Mesenteric fat pad (tissue), 1 donor: ENCODE measurements around the gene NFILZ. TPM values are rescaled to one million over a fixed set of nuclear protein-coding genes. Genes with fewer than 3 reads are reported as not detected.

ENCODE experiments used
- DNase-seq: peaks from one replicate; pipeline ENCODE4 v3.0.0-alpha.2; 2020; ENCODE audit warnings: low spot score
- total RNA-seq: library from RNA; stranded (reverse); fragmentation: NEBNext Ultra II Directional; extraction: Animal tissue kit (Norgen Biotek cat#: 25700); gene quantifications from one replicate; pipeline ENCODE4 v1.2.1, GENCODE V29; 2021
- donor health status: DM: yes; HTN: yes; CAD: no.

The NFILZ gene
- total RNA-seq, 1 donor from 2014 or later = not detected

DNA sequence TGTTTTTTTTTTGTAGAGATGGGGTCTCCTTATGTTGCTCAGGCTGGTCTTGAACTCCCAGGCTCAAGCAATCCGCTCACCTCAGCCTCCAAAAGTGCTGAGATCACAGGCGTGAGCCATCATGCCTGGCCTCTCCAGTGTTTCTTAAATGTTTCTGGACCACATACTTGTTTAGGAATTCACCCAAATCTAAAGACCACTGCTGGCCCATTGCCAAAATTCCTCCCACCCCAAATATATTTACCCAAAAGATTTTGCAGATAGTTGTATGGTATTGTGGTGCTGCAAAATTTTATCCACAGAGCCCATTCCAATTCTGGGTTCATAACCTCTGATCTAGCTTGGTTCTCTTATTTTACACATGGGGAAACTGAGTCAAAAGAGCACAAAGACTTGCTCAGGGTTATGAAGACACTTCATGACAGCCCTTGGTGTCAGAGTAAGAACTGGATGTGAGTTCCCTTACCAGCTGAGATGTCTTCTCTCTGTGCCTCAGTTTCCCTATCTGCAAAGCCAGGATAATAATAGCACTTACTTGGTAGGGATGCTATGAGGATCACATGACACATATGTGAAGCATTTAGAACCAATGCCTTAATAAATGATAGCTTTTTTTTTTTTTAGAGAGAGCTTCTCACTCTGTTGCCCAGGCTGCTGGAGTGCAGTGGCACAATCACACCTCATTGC lies 10.9 kb downstream of the NFILZ start:
- no peak for DNase-seq

DNA sequence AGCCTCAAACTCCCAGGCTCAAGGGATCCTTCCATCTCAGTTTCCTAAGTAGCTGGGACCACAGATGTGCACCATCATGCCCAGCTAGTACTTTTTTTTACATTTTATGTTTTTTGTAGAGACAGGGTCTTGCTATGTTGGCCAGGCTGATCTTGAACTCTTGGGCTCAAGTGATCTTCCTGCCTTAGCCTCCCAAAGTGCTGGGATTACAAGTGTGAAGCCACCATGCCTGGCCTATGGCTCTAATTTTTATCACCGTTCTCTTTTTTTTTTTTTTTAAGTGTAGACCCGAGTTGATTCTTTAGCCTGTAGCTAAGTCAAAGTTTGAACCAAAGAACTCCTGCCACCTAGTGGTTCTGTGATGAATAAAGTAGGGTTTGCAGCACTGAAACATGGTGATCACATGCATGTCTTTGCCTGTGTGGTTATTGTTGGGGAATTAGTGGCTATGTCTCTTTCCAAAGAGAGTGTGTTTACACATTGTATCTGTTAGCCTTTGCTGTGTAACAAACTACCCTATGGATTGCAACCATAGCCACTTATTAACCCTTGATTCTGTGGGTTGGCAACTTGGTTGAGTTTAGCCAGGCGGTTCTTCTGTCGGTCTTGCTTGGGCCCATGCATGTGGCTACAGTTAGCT lies 11.6 kb downstream of the NFILZ start:
- no peak for DNase-seq

DNA sequence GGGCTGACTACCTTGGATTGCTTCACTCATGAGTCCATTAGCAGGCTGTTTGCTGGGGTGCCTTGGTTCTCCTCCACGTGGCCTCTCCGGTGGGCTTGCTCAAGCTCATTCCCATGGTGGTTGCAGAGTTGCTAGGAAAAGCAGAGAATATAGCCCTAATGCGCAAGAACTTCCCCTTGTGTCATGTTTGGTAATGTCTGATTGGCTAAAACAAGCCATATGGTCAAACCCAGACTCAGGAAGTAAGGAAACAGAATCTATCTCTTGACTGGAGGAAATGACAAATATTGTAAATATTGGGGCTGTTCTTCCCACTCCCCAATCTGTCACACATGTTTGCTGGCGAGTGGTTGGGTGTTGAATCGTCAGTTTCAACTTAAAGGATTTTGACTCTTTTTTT lies 12.1 kb downstream of the NFILZ start:
- DNase-seq = no peak

DNA sequence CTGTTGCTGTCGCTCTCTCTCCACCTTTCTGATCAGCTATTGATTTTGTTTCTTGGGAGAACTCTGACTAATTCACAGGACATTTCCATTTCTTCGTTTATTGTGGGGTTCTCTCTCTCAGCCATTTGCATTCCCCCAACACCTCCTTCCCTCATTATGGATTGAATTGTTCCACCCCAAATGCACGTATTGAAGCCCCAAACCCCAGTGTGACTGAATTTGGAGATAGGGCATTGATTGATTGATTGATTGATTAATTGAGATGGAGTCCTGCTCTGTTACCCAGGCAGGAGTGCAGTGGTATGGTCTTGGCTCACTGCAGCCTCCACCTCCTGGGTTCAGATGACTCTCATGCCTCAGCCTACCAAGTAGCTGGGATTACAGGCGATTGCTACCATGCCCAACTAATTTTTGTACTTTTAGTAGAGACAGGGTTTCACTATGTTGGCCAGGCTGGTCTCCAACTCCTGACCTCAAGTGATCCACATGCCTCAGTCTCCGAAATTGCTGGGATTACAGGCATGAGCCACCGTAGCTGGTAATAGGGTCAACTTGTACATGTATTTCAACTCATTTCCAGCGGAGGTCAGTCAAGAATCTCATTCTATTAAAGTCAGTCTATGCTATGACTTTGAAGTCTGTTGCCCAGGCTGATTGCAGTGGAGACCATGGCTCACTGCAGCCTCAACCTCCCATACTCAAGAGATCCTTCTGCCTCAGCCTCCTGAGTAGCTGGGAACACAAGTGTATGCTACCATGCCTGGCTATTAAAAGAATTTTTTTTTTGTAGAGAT lies 13.6 kb downstream of the NFILZ start:
- no peak for DNase-seq

DNA sequence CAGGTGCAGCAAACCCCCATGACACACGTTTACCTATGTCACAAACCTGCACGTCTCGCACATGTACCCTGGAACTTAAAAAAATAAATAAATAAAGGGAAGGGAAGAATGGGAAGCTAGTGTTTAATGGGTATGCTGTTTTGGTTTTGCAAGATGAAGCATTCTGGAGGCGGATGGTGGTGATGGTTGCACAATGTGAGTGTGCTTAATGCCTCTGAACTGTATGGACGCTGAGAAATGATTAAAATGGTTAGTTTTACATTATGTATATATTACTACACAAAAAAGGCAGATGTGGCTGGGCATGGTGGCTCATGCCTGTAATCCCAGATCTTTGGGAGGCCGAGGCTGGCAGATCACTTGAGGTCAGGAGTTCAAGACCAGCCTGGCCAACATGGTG lies 17.8 kb downstream of the NFILZ start:
- no peak for DNase-seq

DNA sequence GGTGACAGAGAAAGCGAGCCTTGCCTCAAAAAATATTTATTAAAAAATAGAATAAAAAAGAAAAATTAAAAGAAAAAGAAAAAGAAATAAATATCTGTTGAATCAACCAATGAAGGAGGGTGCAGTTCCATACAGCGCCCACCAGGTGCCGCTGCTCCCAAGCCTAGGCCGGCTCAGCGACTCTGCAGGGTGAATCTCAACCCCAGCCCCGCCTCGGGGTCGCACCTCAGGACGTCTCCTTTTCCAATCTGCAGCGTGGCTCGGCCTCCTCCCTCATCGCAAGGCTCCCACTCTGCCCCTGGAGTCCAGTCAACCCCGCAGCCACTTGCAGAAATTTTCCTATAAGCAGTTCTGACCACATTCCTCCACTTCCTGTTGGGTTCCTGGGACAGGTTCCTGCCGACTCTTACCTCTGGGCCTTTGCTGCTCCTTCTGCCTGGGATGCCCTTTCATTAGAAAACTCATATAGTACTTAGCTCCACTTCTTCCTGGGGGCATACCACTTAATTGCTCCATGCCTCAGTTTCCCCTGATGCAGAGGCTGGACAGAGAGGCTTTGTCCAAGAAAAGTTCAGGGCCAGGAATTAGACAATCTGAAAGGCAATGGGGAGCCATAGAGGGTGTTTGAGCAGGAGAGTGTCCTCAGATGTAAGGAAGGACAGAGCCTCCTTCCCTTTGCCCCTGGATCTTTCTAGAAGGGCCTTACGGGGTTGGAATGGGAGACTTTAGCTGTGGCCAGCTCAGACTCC lies 24.3 kb downstream of the NFILZ start:
- DNase-seq = no peak

DNA sequence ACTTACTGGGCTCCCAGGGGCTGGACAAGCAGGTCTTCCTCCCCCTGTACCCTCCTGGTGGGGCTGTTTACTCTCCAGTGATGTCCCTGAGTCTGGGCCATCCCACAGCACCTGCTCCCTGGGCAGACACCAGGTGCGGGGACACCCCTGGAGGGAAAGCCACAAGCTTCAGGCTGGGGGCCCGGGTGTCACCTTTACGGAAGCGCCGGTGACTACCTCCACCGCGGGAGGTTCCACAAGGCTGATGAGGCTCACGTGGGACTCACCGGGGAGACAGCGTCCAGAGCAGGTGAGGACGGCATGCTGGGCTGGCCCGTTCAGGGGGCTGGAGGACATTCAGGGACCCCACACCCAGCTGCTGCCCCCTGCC lies 24.9 kb downstream of the NFILZ start:
- no peak for DNase-seq

DNA sequence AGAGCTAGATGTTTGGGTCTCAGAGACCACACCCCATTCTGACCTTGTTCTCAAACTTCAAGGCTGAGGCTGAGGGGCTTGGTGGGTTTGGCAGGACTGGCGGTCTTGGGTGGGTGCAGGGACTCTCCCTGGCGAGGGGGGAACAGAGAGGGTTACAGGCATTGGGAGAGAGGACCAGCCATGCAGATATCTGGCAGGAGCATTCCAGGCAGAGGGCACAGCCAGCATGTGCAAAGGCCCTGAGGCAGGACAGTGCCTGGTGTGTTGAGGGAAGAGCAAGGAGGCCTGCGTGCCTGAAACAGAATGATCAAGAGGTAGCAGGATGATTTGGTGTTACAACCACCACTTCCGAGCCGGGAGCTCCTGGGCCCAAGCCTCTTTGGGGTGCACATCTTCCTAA lies 27.4 kb downstream of the NFILZ start:
- no peak for DNase-seq

DNA sequence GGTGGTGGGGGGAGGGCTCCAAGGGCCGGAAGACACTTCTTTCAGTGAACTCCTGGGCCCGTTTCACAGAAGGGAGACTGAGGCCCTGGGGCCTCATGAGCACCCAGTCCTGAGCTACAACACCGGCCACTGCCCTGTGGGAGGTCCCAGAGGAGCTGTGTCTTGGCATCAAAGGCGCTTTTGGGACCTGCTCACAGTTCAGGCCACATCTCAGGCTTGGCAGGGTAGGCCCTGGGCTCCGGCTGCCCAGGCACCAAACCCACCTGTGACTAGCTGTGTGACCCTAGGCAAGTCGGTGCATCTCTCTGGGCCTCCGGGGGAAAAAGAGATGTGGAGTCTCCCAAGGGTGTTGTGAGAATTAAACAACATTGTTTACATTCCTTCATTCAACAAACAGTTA lies 29.5 kb downstream of the NFILZ start:
- peak; percentile 55 for DNase-seq

DNA sequence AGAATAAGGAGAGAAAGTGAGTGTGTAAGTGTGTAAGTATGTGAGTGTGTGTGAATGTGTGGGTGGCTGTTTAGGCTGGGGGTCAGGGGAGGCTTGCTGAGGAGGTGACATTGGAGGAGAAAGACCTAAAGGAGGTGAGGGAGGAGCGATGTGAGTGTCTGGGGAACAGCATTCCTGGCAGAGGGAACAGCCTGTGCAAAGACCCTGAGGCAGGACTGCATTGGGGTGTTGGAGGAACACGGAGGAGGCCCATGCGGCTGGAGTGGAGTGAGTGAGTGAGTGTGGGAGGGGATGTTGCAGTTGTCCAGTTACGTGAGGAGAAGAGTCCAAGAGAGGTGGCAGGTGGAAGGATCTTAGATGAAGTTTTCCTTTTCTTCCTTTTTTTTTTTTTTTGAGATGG lies 31.8 kb downstream of the NFILZ start:
- DNase-seq = no peak

DNA sequence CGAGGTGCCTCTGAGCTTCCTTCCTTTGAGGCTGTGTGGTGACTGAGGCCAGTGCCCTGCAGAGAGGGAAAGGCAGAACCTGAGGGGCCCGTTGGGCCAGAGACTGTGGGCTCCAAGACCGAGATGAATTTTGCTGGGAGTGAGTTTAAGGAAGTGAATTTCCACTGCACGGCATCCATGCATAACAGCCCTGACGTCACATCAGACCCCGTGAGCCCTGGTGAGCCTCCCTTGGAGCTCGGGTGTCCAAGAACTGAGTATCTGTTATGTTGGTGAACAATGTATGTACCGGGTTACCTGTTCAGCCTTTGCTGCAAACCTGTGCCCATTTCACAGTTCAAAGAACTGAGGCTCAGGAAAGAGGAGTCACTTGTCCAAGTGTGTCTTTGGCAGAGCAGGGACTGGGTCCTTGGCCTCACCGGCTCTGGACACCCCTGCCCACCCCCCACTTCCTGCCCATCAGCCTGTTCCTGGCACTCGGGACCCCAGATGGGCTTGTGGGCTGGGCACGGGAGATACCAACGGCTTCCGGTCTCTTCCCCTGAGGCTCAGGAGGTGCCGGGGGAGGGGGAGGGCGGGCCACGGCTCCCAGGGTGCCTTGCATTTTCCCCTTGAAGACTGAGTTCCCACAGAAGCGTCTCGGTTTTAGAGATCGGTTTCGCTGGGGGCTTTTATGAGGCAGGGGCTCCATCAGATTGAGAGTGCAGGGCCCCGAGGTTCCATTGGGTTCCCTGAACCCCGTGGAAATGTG lies 33.7 kb downstream of the NFILZ start:
- DNase-seq = no peak

DNA sequence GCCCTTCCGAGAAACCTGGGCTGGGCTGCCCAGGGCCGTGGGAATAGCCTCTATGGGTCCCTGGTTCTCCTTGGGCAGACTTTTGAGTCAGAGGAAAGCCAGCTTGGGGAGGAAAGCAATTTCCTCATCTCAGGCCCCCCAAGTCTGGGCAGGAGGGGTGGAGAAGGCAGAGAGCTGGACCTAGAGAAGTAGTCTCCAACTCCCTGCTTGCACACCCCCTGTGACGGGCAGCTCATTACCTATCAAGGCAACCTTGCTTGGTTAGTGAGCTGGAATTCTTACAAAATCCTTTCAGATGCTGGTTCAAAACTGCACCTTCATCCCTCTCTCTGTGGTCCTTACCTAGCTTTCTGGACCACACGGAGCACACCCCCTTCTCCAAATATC lies 34.2 kb downstream of the NFILZ start:
- DNase-seq = peak; percentile 28

DNA sequence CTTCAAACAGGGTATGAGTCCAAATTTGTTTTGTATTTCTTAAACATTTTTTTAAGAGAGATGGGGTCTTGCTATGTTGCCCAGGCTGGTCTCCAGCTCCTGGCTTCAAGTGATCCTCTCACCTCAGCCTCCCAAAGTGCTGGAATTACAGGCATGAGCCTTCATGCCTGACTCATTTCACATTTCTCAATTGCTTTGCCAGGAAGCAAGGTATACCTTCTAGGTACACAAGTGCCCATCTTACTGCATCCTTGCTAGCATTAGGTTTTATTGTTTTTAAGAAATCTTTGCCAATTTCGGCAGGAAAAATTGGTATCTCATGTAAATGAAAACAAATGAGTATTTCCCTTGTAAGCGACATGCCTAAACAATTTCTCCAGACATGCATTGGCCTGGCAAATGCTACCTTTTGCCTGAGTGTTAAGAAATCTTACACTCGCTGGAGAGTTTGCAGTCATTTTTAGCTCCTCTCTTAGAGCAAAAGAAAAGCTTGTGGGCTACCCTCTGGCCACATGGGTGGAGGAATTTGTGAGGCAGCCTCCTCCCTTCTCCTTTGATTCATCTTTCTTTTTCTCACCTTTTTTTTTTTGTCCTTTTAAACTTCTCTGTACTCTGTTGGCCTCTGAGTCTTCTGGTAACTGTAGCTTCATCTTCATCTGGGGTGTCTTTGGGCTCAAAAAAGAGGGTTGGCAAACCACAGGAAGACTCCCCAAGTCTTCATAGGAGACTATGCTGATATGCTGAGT lies 35.2 kb downstream of the NFILZ start:
- no peak for DNase-seq

DNA sequence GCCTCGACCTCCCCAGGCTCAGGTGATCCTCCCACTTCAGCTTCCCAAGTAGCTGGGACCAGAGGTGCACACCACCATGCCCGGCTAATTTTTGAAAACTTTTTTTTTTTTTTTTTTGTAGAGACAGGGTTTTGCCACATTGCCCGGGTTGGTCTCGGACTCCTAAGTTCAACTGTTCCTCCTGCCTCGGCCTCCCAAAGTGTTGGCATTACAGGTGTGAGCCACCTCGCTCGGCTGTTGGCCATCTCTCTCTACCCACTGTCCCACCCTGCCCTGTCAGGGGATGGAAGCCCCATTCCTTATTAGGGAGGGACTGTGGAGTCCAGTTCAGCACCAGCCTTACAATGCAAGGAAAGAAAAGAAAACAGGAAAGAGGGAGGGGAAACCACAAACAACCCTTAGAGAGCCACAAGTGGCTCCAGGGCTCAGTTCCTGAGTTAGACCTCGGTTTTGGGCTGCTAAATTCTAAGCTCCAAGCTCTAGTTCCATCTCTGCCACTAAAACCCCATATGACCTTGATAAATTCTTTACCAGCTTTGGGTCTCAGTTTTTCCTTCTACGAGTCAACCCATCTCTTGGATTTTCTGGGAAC lies 36.5 kb downstream of the NFILZ start:
- DNase-seq = peak; percentile 37

DNA sequence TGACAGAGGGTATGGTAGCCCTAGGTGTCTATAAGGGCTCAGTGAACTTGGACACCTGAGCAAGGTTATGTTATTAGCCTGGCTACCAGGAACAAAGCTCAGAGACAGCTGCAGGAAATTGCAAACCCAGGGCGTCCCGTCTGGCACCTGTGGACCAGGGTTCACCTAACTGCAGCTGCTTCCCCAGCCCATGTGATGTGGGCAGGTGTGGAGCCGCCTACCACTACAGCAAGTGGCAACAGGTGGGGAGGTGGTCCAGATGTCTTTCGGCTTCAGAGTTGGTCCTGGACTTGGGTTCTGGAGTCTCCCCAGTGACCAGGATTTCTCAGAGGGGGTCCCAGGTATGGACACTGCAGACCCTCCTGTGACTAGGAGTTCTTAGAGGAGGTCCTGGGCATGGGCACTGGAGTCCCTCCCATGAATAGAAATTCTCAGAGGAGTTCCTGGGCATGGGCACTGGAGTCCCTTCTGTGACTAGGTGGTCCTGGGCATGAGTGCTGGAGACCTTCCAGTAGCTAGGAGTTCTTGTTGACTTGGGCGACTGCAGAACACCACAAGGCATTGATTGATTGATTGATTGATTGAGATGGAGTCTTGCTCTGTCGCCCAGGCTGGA lies 43.0 kb downstream of the NFILZ start:
- DNase-seq = peak; percentile 37

DNA sequence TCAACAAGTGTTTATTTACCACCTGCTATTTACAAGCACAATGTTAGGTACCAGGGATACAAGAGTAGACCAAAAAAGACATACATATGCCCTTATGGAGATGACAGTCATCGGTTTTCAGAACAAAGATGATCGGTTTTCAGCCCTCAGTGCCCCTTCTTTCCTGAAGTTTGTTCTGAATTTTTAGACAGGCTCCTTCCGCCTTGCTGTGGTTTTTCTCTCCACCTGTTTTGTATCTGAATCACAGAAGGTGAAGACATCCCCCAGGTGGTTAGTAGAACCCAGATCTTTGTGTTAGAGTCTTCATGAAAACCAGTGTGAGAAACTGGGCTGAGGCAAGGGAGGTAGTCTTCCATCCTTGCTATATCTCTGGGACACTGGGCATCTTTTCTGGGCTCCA lies 44.6 kb downstream of the NFILZ start:
- DNase-seq = no peak

DNA sequence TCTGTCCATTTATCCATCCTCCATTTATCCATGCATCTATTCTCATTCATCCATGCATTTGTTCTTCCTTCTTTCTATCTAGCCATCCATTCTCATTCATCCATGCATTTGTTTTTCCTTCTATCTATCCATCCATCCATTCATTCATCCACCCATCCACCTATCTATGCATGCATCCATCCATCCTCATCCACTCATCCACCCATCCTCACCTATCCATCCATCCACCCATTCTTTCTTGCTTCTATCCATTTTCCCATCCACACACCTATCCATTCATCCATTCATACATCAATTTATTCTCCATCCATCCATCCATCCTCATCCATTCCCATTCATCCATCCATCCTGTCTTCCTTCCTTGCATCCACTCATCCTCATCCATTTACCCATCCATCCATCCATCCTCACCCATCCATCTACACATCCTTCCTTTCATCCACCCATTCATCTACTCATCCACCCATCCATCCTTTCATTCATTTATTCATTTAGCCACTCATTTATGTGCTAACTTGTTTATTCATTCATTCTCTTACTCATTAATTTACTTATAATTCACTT lies 47.9 kb downstream of the NFILZ start:
- no peak for DNase-seq
